HUES64 (cell line): ENCODE results near the gene FANCG.

ENCODE experiments used
- H3K27ac ChIP-seq: 2 replicates; pipeline ENCODE4 v1.7.0; 2013; ENCODE audit warnings: low read depth, low read length, inconsistent platforms
- H3K27me3 ChIP-seq: 2 replicates; pipeline ENCODE4 v1.6.1; 2013; ENCODE audit warnings: mild to moderate bottlenecking, low read length; ENCODE audit not compliant: insufficient read depth
- H3K36me3 ChIP-seq: 2 replicates; pipeline ENCODE4 v1.6.1; 2013; ENCODE audit warnings: mild to moderate bottlenecking, low read length; ENCODE audit not compliant: insufficient read depth
- H3K4me1 ChIP-seq: 2 replicates; pipeline ENCODE4 v1.6.1; 2013; ENCODE audit warnings: mild to moderate bottlenecking, low read length, moderate library complexity; ENCODE audit not compliant: insufficient read depth
- H3K4me3 ChIP-seq: 2 replicates; pipeline ENCODE4 v1.5.1; 2013; ENCODE audit warnings: mild to moderate bottlenecking, low read length, moderate library complexity
- H3K9ac ChIP-seq: 2 replicates; pipeline ENCODE4 v1.6.1; 2013; ENCODE audit warnings: mild to moderate bottlenecking, low read depth, low read length
- H3K9me3 ChIP-seq: 2 replicates; pipeline ENCODE4 v1.6.1; 2013; ENCODE audit warnings: low read depth, low read length; ENCODE audit not compliant: insufficient read depth
- WGBS: fragments of 150-250, 120-280 bp; methylation state at CpG from one replicate; pipeline ENCODE4 v1.1.7; 2013; ENCODE audit warnings: missing lambda C conversion rate; 5-methylcytosine and 5-hydroxymethylcytosine counted together

The FANCG gene

DNA sequence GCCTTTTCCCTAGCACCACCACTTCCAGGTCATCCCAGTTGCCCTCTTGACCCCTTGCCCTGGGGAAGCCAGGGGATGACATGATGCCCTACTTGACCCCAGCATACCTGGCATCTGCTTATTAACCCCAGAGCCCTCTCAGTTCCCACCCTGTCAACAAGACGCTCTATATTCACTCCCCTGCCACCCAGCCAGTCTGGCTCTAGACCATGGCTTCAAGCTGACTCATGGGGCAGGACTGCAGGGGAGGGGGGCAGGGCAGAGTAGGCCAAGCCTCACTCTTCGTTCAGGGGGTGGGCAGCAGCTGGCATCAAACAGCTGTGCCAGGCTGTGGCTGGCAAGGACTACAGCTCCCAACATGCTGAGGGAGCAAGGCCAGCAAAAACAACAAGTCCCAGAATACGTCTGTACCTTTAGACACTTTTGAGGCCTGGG lies 30.6 kb upstream of the FANCG start:
- Histone ChIP-seq H3K9ac (no peak overlapping the region), H3K4me3 (peak overlapping the region; percentile 86), H3K27me3 (no peaks in the 10 kb centered on the region), H3K27ac (no peak overlapping the region), H3K36me3 (peaks cover 15% of the 10 kb centered on the region), H3K4me1 (peaks cover 32% of the 10 kb centered on the region), H3K9me3 (no peaks in the 10 kb centered on the region)
- 65% methylated on average over 3 of the region's 3 CpGs for WGBS

DNA sequence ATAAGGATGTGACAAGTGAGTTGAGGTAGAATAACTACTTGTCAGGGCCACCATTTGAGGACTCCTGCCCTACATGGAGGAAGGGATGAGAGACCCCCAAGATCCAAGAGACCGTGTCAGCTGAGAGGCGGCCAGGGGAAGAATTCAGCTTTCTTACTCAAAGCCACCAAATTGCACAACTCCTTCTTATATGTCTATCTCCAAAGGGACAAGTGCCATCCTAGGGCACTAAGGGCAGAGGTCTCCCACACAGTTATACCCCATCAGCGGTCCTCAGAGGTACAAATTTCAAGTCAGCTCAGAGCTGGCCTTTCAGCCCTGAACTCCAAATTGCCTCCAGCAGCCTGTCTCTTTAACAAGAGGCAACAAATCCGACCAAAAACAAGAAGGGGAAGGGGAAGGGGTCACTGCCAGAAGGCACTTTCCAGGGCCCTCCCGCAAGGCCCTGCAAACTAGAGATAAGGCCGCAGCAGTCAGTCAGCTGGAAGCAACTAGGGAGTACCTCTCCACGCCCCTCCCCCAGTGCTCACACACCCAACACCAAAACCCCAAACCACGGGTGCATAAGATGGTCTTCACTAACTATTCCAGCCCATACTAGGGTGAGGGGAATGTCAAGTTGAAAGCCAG lies 29.3 kb upstream of the FANCG start:
- WGBS: 76% methylated on average over 7 of the region's 8 CpGs
- Histone ChIP-seq H3K36me3 (peaks cover 21% of the 10 kb centered on the region), H3K27me3 (no peaks in the 10 kb centered on the region), H3K27ac (no peak overlapping the region), H3K4me1 (peaks cover 26% of the 10 kb centered on the region; the same call in 1 of the 2 replicates), H3K9ac (no peak overlapping the region), H3K9me3 (no peaks in the 10 kb centered on the region), H3K4me3 (no peak overlapping the region)

DNA sequence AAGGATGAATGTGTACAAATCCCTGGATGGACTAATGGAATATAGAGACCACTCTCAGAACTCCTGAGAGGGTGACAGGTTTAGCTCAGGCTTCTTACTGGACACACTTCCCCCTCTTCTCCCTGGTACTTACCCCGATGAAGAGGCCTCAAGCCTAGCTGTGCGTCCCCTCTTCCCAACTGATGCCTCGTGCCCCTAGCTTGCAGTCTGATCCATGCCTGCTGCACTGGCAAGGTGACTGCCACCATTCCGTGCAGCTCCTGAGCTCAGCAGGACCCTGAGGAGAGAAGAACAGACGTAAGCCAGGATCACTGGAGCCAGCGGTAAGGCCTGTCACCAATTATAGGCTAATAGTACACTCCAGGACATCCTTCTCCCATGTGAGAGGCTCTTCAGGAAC lies 28.7 kb upstream of the FANCG start:
- Histone ChIP-seq H3K4me3 (no peak overlapping the region), H3K4me1 (peaks cover 28% of the 10 kb centered on the region; the same call in 1 of the 2 replicates), H3K9me3 (no peaks in the 10 kb centered on the region), H3K9ac (no peak overlapping the region), H3K36me3 (peaks cover 21% of the 10 kb centered on the region), H3K27ac (no peak overlapping the region), H3K27me3 (no peaks in the 10 kb centered on the region)
- 91% methylated on average over 6 of the region's 6 CpGs for WGBS

DNA sequence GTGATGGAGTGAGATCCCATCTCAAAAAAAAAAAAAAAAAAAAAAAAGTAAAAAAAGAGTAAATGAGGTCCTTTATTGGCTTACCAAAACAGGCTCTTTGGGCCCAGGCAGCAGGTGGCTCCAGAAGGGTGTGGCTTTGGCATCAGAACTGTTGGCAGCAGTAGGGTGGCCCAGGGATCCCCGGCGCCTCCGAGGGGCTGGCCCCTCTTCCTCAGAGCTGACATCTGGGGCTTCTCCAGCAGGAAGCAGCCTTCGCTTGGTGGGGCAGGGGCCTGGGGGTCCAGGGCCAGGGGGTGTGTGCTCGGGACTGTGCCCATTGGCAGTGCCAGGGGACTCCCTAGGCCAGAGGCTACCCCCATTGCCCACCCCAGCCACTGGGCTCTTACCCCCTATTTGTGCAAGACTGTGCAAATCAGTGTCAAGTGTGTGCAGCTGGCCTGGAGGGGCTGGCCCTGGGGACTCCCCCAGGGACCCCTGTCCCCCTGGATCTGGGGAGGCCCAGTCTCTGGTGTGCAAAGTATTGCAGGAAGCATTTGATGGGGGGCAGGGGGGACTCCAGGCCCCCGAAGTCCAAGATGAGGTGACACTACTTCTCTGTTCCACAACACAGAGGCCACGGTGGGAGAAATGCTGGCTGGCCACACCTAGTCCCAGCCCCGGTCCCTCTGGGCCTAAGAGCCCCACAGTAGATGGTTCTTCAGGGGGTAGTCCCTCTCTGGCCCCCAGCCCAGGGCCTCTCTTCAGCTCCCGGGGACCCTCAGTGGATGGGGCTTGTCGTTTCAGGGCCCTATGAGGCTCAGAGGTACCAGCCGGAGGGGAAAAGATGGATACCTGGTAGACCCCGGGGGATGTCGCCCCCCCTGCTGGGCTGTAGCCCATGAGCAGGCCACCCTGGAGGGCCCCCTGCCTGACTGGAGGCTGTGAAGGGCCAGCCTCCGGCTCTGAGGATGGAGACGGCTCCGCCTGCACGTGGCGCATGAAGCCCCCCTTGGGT lies 27.9 kb upstream of the FANCG start:
- H3K36me3 ChIP-seq: peaks cover 21% of the 10 kb centered on the region
- no peak overlapping the region for H3K9ac ChIP-seq
- H3K4me1 ChIP-seq: peaks cover 26% of the 10 kb centered on the region; the same call in 1 of the 2 replicates
- no peaks in the 10 kb centered on the region for H3K27me3 ChIP-seq
- H3K4me3 ChIP-seq: no peak overlapping the region
- H3K27ac ChIP-seq: no peak overlapping the region
- no peaks in the 10 kb centered on the region for H3K9me3 ChIP-seq
- WGBS: 85% methylated on average over 18 of the region's 18 CpGs

DNA sequence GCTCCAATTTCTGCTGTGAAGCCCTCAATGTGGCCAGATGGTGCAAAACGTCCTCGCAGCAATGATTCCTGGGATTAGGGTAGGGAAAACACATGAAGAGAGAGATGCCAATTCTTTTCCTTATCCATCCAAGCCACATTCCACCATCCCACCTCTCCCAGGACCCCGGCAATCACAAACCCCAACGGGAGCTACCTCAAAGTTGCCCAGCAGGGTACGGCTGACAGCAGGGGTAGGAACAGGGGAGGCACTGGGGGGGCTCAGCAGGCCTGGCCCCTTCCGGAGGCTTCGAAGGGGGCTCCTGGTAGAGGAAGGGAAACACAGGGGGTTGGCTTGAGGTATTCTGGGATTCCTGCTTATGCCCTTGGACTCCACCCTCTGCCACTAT lies 26.6 kb upstream of the FANCG start:
- Histone ChIP-seq H3K27me3 (no peaks in the 10 kb centered on the region), H3K36me3 (peaks cover 27% of the 10 kb centered on the region), H3K9me3 (no peaks in the 10 kb centered on the region), H3K9ac (no peak overlapping the region), H3K4me3 (no peak overlapping the region), H3K27ac (no peak overlapping the region), H3K4me1 (peaks cover 24% of the 10 kb centered on the region; the same call in 1 of the 2 replicates)
- WGBS: 96% methylated on average over 7 of the region's 7 CpGs

DNA sequence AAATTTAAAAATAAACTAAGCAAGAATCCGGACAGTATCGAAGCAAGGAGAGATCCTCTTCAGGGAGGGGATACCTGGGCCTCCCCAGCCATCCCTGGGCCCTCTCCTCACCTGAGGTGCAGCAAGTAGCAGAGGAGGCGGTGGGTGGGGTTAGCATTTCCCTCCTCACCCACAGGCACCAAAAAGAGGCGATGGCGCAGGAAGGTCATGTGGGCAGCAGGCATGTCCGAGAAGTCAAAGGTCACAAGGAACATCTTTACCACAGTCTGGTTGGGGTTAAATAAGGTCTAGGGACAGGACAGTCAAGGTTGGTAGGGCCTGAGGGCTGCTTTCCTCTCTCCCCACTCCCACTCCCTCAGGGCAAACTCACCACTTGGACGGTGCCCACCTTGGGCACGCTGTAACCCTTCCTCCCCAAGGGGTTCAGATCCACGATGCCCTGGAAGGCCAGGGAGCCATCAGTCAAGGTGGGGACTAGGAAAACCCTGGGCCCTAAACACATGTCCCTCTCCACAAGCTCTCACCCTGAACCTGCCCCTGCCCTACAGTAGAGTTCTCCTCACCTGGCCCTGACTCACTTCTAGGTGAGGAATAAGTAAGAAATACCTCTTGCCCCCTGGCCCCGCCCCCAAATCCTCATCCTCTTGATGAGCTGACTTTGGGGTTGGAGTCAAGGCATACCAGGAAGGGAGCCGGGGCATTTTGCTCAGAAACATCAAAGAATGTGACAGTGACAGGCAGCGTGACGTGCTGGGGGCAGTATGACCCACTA lies 26.0 kb upstream of the FANCG start:
- Histone ChIP-seq H3K4me3 (no peak overlapping the region), H3K27ac (no peak overlapping the region), H3K9ac (no peak overlapping the region), H3K4me1 (peaks cover 21% of the 10 kb centered on the region; the same call in 1 of the 2 replicates), H3K27me3 (no peaks in the 10 kb centered on the region), H3K9me3 (no peaks in the 10 kb centered on the region), H3K36me3 (peaks cover 32% of the 10 kb centered on the region)
- 93% methylated on average over 12 of the region's 13 CpGs for WGBS

DNA sequence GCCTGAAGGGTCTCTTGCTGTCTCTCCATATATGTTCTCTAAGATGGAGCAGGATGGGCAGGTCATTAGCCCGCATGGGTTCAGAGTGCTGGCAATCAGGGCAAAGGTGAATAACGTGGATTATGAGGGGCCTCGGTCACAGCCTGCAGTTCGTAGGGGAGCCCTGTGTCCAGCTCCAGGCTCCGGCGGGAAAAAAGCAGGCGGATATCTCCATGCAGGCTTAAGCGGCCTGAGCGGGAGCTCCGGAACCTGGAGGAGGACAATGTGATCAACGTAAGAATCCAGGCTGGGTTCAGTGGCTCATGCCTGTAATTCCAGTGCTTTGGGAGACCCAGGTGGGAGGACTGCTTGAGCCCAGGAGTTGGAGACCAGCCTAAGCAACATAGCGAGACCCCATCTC lies 25.4 kb upstream of the FANCG start:
- Histone ChIP-seq H3K36me3 (peaks cover 39% of the 10 kb centered on the region), H3K27ac (no peak overlapping the region)
- WGBS: 95% methylated on average over 11 of the region's 12 CpGs

DNA sequence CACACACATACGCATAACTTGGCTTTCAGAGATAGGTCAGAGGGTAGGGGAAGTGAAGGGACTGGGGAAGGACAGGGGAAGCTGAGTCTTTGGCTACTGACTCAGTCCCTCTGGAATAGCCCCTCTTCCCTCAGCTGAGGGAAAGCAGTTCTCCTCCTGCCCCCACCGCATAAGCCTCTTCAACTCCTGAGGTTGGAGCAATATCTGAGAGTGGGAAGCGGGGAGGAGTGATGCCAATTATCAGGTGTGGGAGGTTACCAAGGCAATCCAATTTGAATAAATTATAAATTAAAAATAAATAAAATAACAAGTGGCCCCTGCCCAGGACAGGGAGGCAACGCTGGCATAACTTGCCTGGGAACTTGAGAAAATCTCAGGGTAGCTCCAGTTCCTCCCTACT lies 24.8 kb upstream of the FANCG start:
- 87% methylated on average over 3 of the region's 4 CpGs for WGBS
- Histone ChIP-seq H3K9ac (peak overlapping the region; percentile 92; the same call in 1 of the 2 replicates), H3K4me3 (no peak overlapping the region), H3K36me3 (peaks cover 44% of the 10 kb centered on the region), H3K9me3 (no peaks in the 10 kb centered on the region), H3K27ac (no peak overlapping the region), H3K27me3 (no peaks in the 10 kb centered on the region), H3K4me1 (peaks cover 15% of the 10 kb centered on the region; the same call in 1 of the 2 replicates)

More for the DNA sequence above, 25.4 kb upstream of the FANCG start:
- Histone ChIP-seq H3K4me3 (no peak overlapping the region), H3K9me3 (no peaks in the 10 kb centered on the region), H3K9ac (no peak overlapping the region), H3K27me3 (no peaks in the 10 kb centered on the region), H3K4me1 (peaks cover 16% of the 10 kb centered on the region; the same call in 1 of the 2 replicates)

DNA sequence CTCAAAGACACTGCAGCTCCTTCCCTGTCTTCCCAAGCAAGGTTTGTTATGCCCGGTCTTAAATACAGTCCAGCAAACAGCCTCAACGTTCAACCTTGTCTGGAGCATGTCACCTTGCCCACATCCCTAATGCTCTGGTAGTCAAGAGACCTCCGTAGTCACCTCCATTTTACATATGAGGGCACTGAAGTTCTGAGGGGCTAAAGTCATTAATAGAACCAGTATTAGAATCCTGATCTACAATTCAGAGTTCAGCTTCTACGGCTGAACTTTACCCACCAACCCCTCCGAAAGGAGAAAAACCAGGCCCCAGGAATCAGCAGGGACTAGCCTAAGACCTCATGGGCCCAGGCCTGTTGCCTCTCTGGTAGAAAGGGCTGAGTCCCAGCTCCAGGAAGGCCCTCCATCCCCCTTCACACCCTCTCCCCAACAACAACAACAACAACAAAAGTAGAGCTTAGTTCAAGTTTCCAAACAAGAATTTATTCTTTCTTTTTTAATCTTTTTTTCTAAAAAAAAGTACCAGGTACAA lies 24.0 kb upstream of the FANCG start:
- peaks cover 48% of the 10 kb centered on the region for H3K36me3 ChIP-seq

DNA sequence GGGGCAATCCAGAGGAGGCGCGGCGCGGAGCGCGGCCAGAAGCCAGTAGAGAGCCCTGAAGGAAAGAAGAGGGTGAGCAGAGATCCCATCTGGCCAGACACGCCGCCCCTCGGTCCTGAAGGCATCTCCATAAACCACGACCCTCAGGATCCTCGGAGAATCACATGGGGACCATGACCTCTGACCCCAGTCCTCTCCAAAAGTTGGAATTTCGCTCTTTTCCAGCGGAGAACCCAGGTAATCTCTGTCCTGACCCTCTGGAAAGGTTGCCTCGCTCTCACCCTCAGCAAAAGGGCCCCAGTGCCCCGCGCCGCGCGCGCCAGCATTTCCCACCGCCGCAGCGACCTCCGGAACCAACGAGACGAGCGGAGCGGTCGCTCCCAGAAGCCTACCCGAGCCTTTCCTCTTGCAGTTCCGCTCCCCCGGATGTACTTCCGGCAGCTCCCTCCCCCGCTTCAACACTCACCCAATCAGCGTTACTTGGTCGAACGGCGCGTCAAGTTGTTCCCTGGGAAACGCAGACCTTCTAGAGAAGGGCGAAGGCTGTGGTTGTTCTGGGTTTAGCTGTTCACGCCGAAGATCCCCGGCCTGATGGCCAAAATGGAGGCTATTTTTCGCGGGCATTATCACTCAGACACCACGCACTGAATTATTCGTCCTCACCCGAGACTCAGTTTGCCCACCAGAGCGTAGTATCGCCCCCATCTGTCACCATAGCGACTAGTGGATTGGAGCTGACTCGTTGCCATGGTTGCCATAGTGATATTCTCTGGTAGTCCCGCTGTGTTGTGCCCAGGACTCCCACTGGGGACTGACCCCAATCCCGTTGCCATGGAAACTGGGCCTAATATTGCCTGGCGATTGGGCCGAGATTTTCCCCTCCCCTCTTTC lies 23.3 kb upstream of the FANCG start, which contains the start of gene STOML2:
Gene STOML2, minus strand, starts transcription at position 363 of the 891 bp plus-strand sequence. Its CDS starts 37 bp downstream, at position 326.
- Histone ChIP-seq H3K4me3 (peak within 1 kb of the TSS; percentile 83), H3K36me3 (peaks cover 48% of the 10 kb centered on the region), H3K27me3 (no peaks in the 10 kb centered on the region), H3K4me1 (peaks cover 15% of the 10 kb centered on the region; the same call in 1 of the 2 replicates), H3K27ac (peak within 1 kb of the TSS; percentile 86), H3K9me3 (no peaks in the 10 kb centered on the region), H3K9ac (peak within 1 kb of the TSS; percentile 92)
- WGBS: under 1% methylated on average over 57 of the region's 57 CpGs

More for the DNA sequence above, 24.0 kb upstream of the FANCG start:
- peak overlapping the region; percentile 86 for H3K27ac ChIP-seq
- peaks cover 15% of the 10 kb centered on the region; the same call in 1 of the 2 replicates for H3K4me1 ChIP-seq
- H3K9me3 ChIP-seq: no peaks in the 10 kb centered on the region
- WGBS: 27% methylated on average over 5 of the region's 5 CpGs
- H3K9ac ChIP-seq: peak overlapping the region; percentile 92
- no peaks in the 10 kb centered on the region for H3K27me3 ChIP-seq
- peak overlapping the region; percentile 83 for H3K4me3 ChIP-seq
